Testis (tissue), 2 donors: ENCODE measurements around the gene PCSK4.

Experiments used
- CTCF ChIP-seq, 3 experiments: fragments of 450-650 bp in 2 of 3; fragments of 200-600 bp in 1 of 3; sonication (generic) in 1 of 3; IDR thresholded peaks; one replicate each; pipeline ENCODE4 v1.5.1; 2016 to 2019; ENCODE audit warnings: antibody characterized with exemption in 3 of 3, mild to moderate bottlenecking in 2 of 3, moderate library complexity in 1 of 3
- POLR2A ChIP-seq: fragments of 450-650 bp; IDR thresholded peaks from one replicate; pipeline ENCODE4 v1.6.1; 2017; ENCODE audit warnings: antibody characterized with exemption, mild to moderate bottlenecking, moderate library complexity

- TF ChIP-seq CTCF (IDR thresholded peaks at IDR 0.05), result no peak
- no peak for TF ChIP-seq POLR2A
These were observed 41.9 kb upstream of the PCSK4 start for GRCh38 chr19:1532003-1532402.
